Measurements from ENCODE around the gene UBE3B.

UBE3B gene

GRCh38 chr12:109459247-109459646 lies 18.2 kb upstream of the UBE3B start:
- H3K36me3 Mint-ChIP-seq (ENCODE audit: insufficient read depth): peaks cover 33% of the 10 kb centered on the region
- no peak for DNase-seq
- peaks cover 21 to 36% of the 10 kb centered on the region in 2 donors for H3K4me1 Mint-ChIP-seq (ENCODE audit: low read depth in 2 of 2)
- H3K4me3 Mint-ChIP-seq: no peak overlapping the region
- H3K27me3 Mint-ChIP-seq: no peaks in the 10 kb centered on the region
- H3K9me3 Mint-ChIP-seq: no peaks in the 10 kb centered on the region
- H3K27ac Mint-ChIP-seq: no peak overlapping the region
- ATAC-seq (replicated peaks): no peak

- DNase-seq (no peak), ATAC-seq (replicated peaks) (no peak)
- H3K27ac Mint-ChIP-seq: no peak overlapping the region
- no peaks in the 10 kb centered on the region for H3K27me3 Mint-ChIP-seq
- no peak overlapping the region for H3K4me3 Mint-ChIP-seq
- peaks cover 27 to 48% of the 10 kb centered on the region in 2 donors for H3K4me1 Mint-ChIP-seq (ENCODE audit: low read depth in 2 of 2)
- H3K36me3 Mint-ChIP-seq (ENCODE audit: insufficient read depth): peaks cover 35% of the 10 kb centered on the region
- H3K9me3 Mint-ChIP-seq: no peaks in the 10 kb centered on the region
Measured at GRCh38 chr12:109460538-109460937, 16.9 kb upstream of the UBE3B start.

- H3K4me1 Mint-ChIP-seq (ENCODE audit: low read depth in 2 of 2): peaks cover 30 to 52% of the 10 kb centered on the region in 2 donors
- no peaks in the 10 kb centered on the region for H3K9me3 Mint-ChIP-seq
- peaks cover 35% of the 10 kb centered on the region for H3K36me3 Mint-ChIP-seq (ENCODE audit: insufficient read depth)
- no peak overlapping the region for H3K4me3 Mint-ChIP-seq
- no peaks in the 10 kb centered on the region for H3K27me3 Mint-ChIP-seq
- ATAC-seq (replicated peaks): no peak
- no peak for DNase-seq
- peak overlapping the region; percentile 45 to 73 for H3K27ac Mint-ChIP-seq
Measured at GRCh38 chr12:109461049-109461845, 16.2 kb upstream of the UBE3B start.

GRCh38 chr12:109461846-109462756 lies 15.3 kb upstream of the UBE3B start:
- H3K9me3 Mint-ChIP-seq: no peaks in the 10 kb centered on the region
- no peaks in the 10 kb centered on the region for H3K27me3 Mint-ChIP-seq
- H3K36me3 Mint-ChIP-seq (ENCODE audit: insufficient read depth): peaks cover 28% of the 10 kb centered on the region
- no peak overlapping the region for H3K4me3 Mint-ChIP-seq
- no peak for DNase-seq
- peaks cover 30 to 52% of the 10 kb centered on the region in 2 donors for H3K4me1 Mint-ChIP-seq (ENCODE audit: low read depth in 2 of 2)
- peak overlapping the region in 1 of 2 donors; percentile 45 for H3K27ac Mint-ChIP-seq
- no peak for ATAC-seq (replicated peaks)

GRCh38 chr12:109462868-109463692 lies 14.4 kb upstream of the UBE3B start:
- Mint-ChIP-seq H3K9me3 (no peaks in the 10 kb centered on the region), H3K4me3 (no peak overlapping the region), H3K27ac (peak overlapping the region in 1 of 2 donors; percentile 42), H3K4me1 (ENCODE audit: low read depth in 2 of 2) (peaks cover 30 to 51% of the 10 kb centered on the region in 2 donors), H3K36me3 (ENCODE audit: insufficient read depth) (peaks cover 22% of the 10 kb centered on the region), H3K27me3 (no peaks in the 10 kb centered on the region)
- DNase-seq (no peak), ATAC-seq (replicated peaks) (no peak)

- Mint-ChIP-seq H3K36me3 (ENCODE audit: insufficient read depth) (peaks cover 28% of the 10 kb centered on the region), H3K4me3 (no peak overlapping the region), H3K27ac (peak overlapping the region; percentile 41 to 42), H3K9me3 (no peaks in the 10 kb centered on the region), H3K27me3 (no peaks in the 10 kb centered on the region), H3K4me1 (ENCODE audit: low read depth in 2 of 2) (peaks cover 30 to 48% of the 10 kb centered on the region in 2 donors)
- ATAC-seq (replicated peaks): no peak
- no peak for DNase-seq
Measured at GRCh38 chr12:109463756-109464155, 13.7 kb upstream of the UBE3B start.

- Mint-ChIP-seq H3K36me3 (ENCODE audit: insufficient read depth) (peaks cover 30% of the 10 kb centered on the region), H3K9me3 (no peaks in the 10 kb centered on the region), H3K4me1 (ENCODE audit: low read depth in 2 of 2) (peaks cover 34 to 48% of the 10 kb centered on the region in 2 donors), H3K27me3 (no peaks in the 10 kb centered on the region), H3K27ac (peak overlapping the region in 1 of 2 donors; percentile 77), H3K4me3 (no peak overlapping the region)
- DNase-seq: no peak
- no peak for ATAC-seq (replicated peaks)
Measured at GRCh38 chr12:109464642-109465351, 12.6 kb upstream of the UBE3B start.

GRCh38 chr12:109466305-109466704 lies 11.1 kb upstream of the UBE3B start:
- DNase-seq: no peak
- no peak overlapping the region for H3K4me3 Mint-ChIP-seq
- ATAC-seq (replicated peaks): no peak
- peaks cover 43 to 56% of the 10 kb centered on the region in 2 donors for H3K4me1 Mint-ChIP-seq (ENCODE audit: low read depth in 2 of 2)
- peaks cover 28% of the 10 kb centered on the region for H3K36me3 Mint-ChIP-seq (ENCODE audit: insufficient read depth)
- H3K27me3 Mint-ChIP-seq: no peaks in the 10 kb centered on the region
- H3K27ac Mint-ChIP-seq: no peak overlapping the region
- no peaks in the 10 kb centered on the region for H3K9me3 Mint-ChIP-seq

GRCh38 chr12:109466821-109467220 lies 10.6 kb upstream of the UBE3B start:
- no peaks in the 10 kb centered on the region for H3K27me3 Mint-ChIP-seq
- no peaks in the 10 kb centered on the region for H3K9me3 Mint-ChIP-seq
- no peak overlapping the region for H3K27ac Mint-ChIP-seq
- no peak for DNase-seq
- H3K4me3 Mint-ChIP-seq: no peak overlapping the region
- H3K4me1 Mint-ChIP-seq (ENCODE audit: low read depth in 2 of 2): peaks cover 38 to 52% of the 10 kb centered on the region in 2 donors
- ATAC-seq (replicated peaks): no peak
- H3K36me3 Mint-ChIP-seq (ENCODE audit: insufficient read depth): peaks cover 26% of the 10 kb centered on the region

- DNase-seq (no peak), ATAC-seq (replicated peaks) (no peak)
- Mint-ChIP-seq H3K4me1 (ENCODE audit: low read depth in 2 of 2) (peaks cover 33 to 41% of the 10 kb centered on the region in 2 donors), H3K36me3 (ENCODE audit: insufficient read depth) (peaks cover 26% of the 10 kb centered on the region), H3K9me3 (no peaks in the 10 kb centered on the region), H3K4me3 (no peak overlapping the region), H3K27me3 (no peaks in the 10 kb centered on the region), H3K27ac (no peak overlapping the region)
Measured at GRCh38 chr12:109467978-109468676, 9.3 kb upstream of the UBE3B start.

- Mint-ChIP-seq H3K4me3 (no peak overlapping the region), H3K27me3 (no peaks in the 10 kb centered on the region), H3K9me3 (no peaks in the 10 kb centered on the region), H3K4me1 (ENCODE audit: low read depth in 2 of 2) (peaks cover 24 to 29% of the 10 kb centered on the region in 2 donors), H3K27ac (peak overlapping the region in 1 of 2 donors; percentile 47), H3K36me3 (ENCODE audit: insufficient read depth) (peaks cover 17% of the 10 kb centered on the region)
- ATAC-seq (replicated peaks) (no peak), DNase-seq (no peak)
Measured at GRCh38 chr12:109469517-109469916, 7.9 kb upstream of the UBE3B start.

GRCh38 chr12:109473006-109473405 lies 4.4 kb upstream of the UBE3B start:
- Mint-ChIP-seq H3K4me1 (ENCODE audit: low read depth in 2 of 2) (peaks cover 29 to 35% of the 10 kb centered on the region in 2 donors), H3K9me3 (no peaks in the 10 kb centered on the region), H3K36me3 (ENCODE audit: insufficient read depth) (peaks cover 21% of the 10 kb centered on the region), H3K27ac (no peak overlapping the region), H3K27me3 (no peaks in the 10 kb centered on the region), H3K4me3 (no peak overlapping the region)
- no peak for ATAC-seq (replicated peaks)
- DNase-seq: no peak
